DOHH2 (cell line): Measurements from ENCODE around the gene UXT.
"Not testable (repeated sequence)": the region's sequence is repeated elsewhere in the genome, so short reads cannot be mapped to it uniquely, and the experiment has no call there.

ENCODE experiments used
- H3F3A ChIP-seq: fragments of 200-600 bp; sonication (generic), shearing (Covaris generic); 2 replicates; pipeline ENCODE4 v1.6.0; 2016; ENCODE audit warnings: antibody characterized with exemption, mild to moderate bottlenecking; ENCODE audit not compliant: control insufficient read depth, insufficient read depth
- H3K27ac ChIP-seq: fragments of 200-600 bp; sonication (generic); 2 replicates; pipeline ENCODE4 v1.5.1; 2014; ENCODE audit warnings: low read depth, mild to moderate bottlenecking, low read length, moderate library complexity
- H3K27me3 ChIP-seq: fragments of 200-600 bp; sonication (generic); 2 replicates; pipeline ENCODE4 v1.6.1; 2014; ENCODE audit warnings: mild to moderate bottlenecking, low read length, mixed read lengths; ENCODE audit not compliant: control insufficient read depth
- H3K36me3 ChIP-seq: fragments of 200-600 bp; sonication (generic); 2 replicates; pipeline ENCODE4 v1.6.1; 2014; ENCODE audit warnings: mild to moderate bottlenecking, low read length, moderate library complexity, mixed read lengths; ENCODE audit not compliant: control insufficient read depth
- H3K4me1 ChIP-seq: fragments of 200-600 bp; sonication (generic); 2 replicates; pipeline ENCODE4 v1.6.1; 2014; ENCODE audit warnings: mild to moderate bottlenecking, low read length, mixed read lengths; ENCODE audit not compliant: control insufficient read depth
- H3K4me2 ChIP-seq: fragments of 200-600 bp; sonication (generic); 2 replicates; pipeline ENCODE4 v1.6.0; 2014; ENCODE audit warnings: mild to moderate bottlenecking, low read length, moderate library complexity
- H3K4me3 ChIP-seq: fragments of 200-600 bp; sonication (generic); 2 replicates; pipeline ENCODE4 v1.5.1; 2014; ENCODE audit warnings: mild to moderate bottlenecking, low read length, mixed read lengths
- H3K79me2 ChIP-seq: fragments of 200-600 bp; sonication (generic); 2 replicates; pipeline ENCODE4 v1.6.1; 2014; ENCODE audit warnings: mild to moderate bottlenecking, low read length, mixed read lengths; ENCODE audit not compliant: control insufficient read depth
- H3K9me2 ChIP-seq: fragments of 200-600 bp; sonication (generic); replicated peaks from 2 replicates; pipeline ENCODE4 v1.6.1; 2014; ENCODE audit warnings: mild to moderate bottlenecking, low read length, mixed read lengths; ENCODE audit not compliant: control insufficient read depth
- H3K9me3 ChIP-seq: fragments of 200-600 bp; sonication (generic); 2 replicates; pipeline ENCODE4 v1.6.1; 2014; ENCODE audit warnings: antibody characterized with exemption, low read length, mixed read lengths; ENCODE audit not compliant: control insufficient read depth, insufficient read depth
- H4K20me1 ChIP-seq: fragments of 200-600 bp; sonication (generic); 2 replicates; pipeline ENCODE4 v1.6.0; 2014; ENCODE audit warnings: low read depth, mild to moderate bottlenecking, antibody characterized with exemption, low read length, moderate library complexity; ENCODE audit not compliant: control insufficient read depth, insufficient read depth
- EZH2phosphoT487 ChIP-seq: fragments of 200-600 bp; sonication (generic); IDR thresholded peaks from 2 replicates; pipeline ENCODE4 v1.6.1; 2017; ENCODE audit warnings: borderline replicate concordance, mild to moderate bottlenecking, antibody characterized with exemption, low read length, moderate library complexity, mixed read lengths
- TF ChIP-seq, protein P1 (sequence below): fragments of 200-600 bp; sonication (generic); IDR thresholded peaks from one replicate; pipeline ENCODE4 v1.5.1; 2014; ENCODE audit warnings: antibody characterized with exemption, mild to moderate bottlenecking, low read depth, low read length; ENCODE audit not compliant: poor library complexity, severe bottlenecking

Gene UXT

DNA sequence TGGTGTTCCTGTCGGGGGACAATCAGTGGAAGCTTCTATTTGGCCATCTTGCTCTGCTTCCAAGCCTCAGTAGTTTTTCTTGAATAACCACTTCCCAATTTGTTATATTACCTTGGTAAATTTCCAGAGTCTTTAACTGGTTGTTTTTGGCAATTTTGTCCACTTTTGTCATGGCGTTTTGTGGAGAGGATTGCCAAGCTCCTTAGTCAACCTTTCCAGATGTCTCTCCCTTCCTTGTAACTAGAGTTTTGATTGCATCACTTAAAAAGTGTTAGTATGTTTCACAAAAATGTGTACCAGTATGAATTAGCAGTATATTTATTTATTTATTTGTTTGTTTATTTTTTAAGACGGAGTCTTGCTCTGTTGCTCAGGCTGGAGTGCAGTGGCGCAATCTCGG is 15.8 kb upstream of the UXT start:
- Histone ChIP-seq H3K27me3 (no peaks in the 10 kb centered on the region), H3K27ac (no peak overlapping the region), H3K4me3 (no peak overlapping the region), H3K9me3 (no peaks in the 10 kb centered on the region), H3K4me1 (no peaks in the 10 kb centered on the region), H3K4me2 (no peak overlapping the region), H3K9me2 (no peaks in the 10 kb centered on the region), H3K36me3 (no peaks in the 10 kb centered on the region), H3K79me2 (no peaks in the 10 kb centered on the region), H3F3A (no peaks in the 10 kb centered on the region), H4K20me1 (no peaks in the 10 kb centered on the region)
- TF ChIP-seq EZH2phosphoT487 = no peak
- TF ChIP-seq, protein P1, sequence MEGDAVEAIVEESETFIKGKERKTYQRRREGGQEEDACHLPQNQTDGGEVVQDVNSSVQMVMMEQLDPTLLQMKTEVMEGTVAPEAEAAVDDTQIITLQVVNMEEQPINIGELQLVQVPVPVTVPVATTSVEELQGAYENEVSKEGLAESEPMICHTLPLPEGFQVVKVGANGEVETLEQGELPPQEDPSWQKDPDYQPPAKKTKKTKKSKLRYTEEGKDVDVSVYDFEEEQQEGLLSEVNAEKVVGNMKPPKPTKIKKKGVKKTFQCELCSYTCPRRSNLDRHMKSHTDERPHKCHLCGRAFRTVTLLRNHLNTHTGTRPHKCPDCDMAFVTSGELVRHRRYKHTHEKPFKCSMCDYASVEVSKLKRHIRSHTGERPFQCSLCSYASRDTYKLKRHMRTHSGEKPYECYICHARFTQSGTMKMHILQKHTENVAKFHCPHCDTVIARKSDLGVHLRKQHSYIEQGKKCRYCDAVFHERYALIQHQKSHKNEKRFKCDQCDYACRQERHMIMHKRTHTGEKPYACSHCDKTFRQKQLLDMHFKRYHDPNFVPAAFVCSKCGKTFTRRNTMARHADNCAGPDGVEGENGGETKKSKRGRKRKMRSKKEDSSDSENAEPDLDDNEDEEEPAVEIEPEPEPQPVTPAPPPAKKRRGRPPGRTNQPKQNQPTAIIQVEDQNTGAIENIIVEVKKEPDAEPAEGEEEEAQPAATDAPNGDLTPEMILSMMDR = no peak

GRCh38 chrX:47665797-47666196 is 6.8 kb upstream of the UXT start:
- H3F3A ChIP-seq, H3K4me2 ChIP-seq, H3K27me3 ChIP-seq, H3K4me3 ChIP-seq, H3K9me3 ChIP-seq, H3K9me2 ChIP-seq, H4K20me1 ChIP-seq, H3K79me2 ChIP-seq, H3K36me3 ChIP-seq, H3K4me1 ChIP-seq, H3K27ac ChIP-seq: not testable (repeated sequence)

DNA sequence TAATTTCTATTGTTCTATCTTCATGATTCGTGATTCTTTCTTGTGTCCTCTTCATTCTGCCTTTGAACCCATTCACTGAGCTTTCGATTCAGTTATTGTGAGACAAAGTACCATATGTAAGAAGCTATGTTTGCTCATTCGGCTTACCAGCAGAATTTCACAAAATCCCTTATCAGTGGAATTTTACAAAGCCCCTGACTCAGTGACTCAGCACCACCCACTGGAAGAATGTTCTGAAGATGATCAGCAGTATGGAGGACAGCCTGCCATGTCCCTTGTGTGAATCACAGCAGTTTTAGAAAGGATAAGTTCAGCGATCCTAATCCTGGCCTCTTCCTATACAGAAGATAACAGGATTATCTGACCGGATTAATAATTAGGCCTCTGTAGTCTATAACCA is 5.8 kb upstream of the UXT start:
- Histone ChIP-seq H3K79me2 (no peaks in the 10 kb centered on the region), H3K27me3 (no peaks in the 10 kb centered on the region), H3K4me1 (peaks cover 1% of the 10 kb centered on the region; the same call in 1 of the 2 replicates), H3K9me3 (no peaks in the 10 kb centered on the region; the same call in 1 of the 2 replicates), H3K9me2 (no peaks in the 10 kb centered on the region), H4K20me1 (no peaks in the 10 kb centered on the region), H3K36me3 (no peaks in the 10 kb centered on the region), H3F3A (no peaks in the 10 kb centered on the region), H3K4me2 (no peak overlapping the region), H3K27ac (no peak overlapping the region), H3K4me3 (no peak overlapping the region)
- no peak for TF ChIP-seq EZH2phosphoT487
- TF ChIP-seq, protein P1 = no peak

- Histone ChIP-seq H3K27me3 (no peaks in the 10 kb centered on the region), H3K79me2 (peaks cover 12% of the 10 kb centered on the region), H4K20me1 (no peaks in the 10 kb centered on the region), H3K27ac (no peak overlapping the region), H3K4me3 (no peak overlapping the region), H3K9me3 (no peaks in the 10 kb centered on the region; the same call in 1 of the 2 replicates), H3K9me2 (no peaks in the 10 kb centered on the region), H3K4me1 (peaks cover 10% of the 10 kb centered on the region), H3K4me2 (no peak overlapping the region), H3K36me3 (peaks cover 8% of the 10 kb centered on the region), H3F3A (no peaks in the 10 kb centered on the region)
- TF ChIP-seq, protein P1 = no peak
- no peak for TF ChIP-seq EZH2phosphoT487
These were observed 3.2 kb upstream of the UXT start for GRCh38 chrX:47662144-47662657.
